Hippocampal formation (tissue), 2 donors: ENCODE data around the gene DIP2C.
"Not testable (repeated sequence)": the region's sequence is repeated elsewhere in the genome, so short reads cannot be mapped to it uniquely, and the experiment has no call there.

ENCODE experiments used
- DNase-seq, 2 donors: peaks; one replicate each; lab custom pipeline; 2025; lab: John Stamatoyannopoulos, UW

Gene DIP2C

DNA sequence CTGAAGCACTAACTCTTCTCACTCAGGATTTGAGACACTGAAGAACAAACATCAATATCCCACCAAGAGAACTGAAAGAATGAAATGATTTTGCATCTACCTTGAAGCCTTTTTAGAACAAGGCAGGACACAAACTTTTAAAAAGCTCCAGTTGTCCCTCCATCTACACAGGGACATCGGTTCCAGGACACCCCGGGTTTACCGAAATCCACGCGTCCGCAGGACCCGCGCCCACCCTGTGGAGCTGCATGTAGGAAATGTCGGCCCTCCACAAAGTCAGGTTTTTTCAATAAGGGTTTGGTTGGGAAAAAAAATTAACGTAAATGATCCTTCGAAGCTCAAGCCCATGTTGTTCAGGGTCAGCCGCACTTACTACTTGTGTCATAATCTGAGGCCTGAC is 94.0 kb downstream of the DIP2C start:
- no peak for DNase-seq

- DNase-seq = no peak
Measured at GRCh38 chr10:594584-595270, 94.7 kb downstream of the DIP2C start.

DNA sequence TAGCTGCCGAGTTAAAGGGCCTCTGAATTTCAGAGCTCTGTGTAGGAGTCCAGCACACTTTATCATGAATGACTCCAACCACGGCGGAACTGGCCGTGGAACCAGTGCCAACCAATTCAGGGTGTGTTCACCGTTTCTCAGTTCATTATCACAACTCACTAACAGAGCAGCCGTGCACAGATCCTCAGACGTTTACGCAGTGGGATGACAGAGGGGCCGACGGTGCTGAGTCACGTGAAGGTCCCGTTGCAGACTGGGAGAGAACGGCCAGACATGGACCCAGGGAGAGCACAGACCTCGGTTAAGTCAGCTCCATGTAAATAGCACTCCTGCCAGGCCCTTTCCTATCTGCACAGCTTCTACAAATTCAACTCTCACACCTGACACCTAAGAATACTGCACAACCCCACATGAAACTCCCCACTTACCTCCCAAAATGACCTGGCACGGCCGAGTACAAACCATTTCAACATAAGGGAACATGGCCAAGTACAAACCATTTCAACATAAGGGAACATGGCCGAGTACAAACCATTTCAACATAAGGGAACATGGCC is 95.5 kb downstream of the DIP2C start:
- DNase-seq = no peak

- no peak for DNase-seq
Measured at GRCh38 chr10:593421-593820, 96.0 kb downstream of the DIP2C start.

GRCh38 chr10:593016-593415 is 96.5 kb downstream of the DIP2C start:
- no peak for DNase-seq

GRCh38 chr10:591646-592045 is 97.8 kb downstream of the DIP2C start:
- no peak for DNase-seq

DNA sequence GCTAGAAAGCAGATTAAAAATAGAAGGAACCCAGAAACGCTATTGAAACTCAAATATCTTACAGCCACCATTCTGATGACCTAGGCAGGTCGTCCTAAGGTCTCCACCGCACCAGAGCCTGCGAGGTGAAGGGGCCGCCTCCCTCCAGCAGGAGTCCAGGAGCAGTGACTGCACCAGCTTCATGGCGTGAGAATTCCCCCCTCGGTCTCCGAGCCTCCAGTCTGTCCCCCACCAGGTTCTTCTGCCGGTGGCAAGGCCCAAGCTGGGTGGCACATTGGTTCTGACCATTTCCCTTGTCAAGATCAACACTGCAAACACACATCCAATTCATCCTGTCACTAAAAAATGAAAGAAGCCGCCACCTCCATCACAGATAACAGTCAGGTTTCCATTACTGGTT is 98.7 kb downstream of the DIP2C start:
- DNase-seq = no peak

- no peak for DNase-seq
Measured at GRCh38 chr10:589961-590680, 99.3 kb downstream of the DIP2C start.

GRCh38 chr10:588246-589165 is 101.0 kb downstream of the DIP2C start:
- no peak for DNase-seq

- no peak for DNase-seq
Measured at GRCh38 chr10:586716-587115, 102.8 kb downstream of the DIP2C start.

- no peak for DNase-seq
Measured at GRCh38 chr10:586151-586550, 103.3 kb downstream of the DIP2C start.

DNA sequence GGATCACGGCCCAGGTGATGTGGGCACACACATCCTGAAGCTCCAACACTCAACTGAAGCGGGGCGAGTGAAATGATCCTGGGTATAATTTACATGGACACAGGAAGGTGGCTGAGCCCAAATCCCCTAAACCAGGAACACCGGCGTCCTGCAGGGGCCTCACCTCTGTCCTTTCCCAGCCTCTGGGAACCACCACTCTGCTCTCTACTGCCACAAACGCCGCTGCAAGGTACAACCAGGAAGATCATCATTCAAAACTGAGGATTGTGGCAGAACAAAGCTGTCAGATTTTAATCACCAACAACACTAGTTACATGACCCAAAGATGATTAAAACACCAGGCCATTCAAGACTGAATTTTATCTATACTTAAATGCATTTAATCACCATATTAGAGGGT is 104.0 kb downstream of the DIP2C start:
- no peak for DNase-seq

- not testable (repeated sequence) for DNase-seq
Measured at GRCh38 chr10:584497-585290, 104.8 kb downstream of the DIP2C start.

- no peak for DNase-seq
Measured at GRCh38 chr10:583433-583832, 106.0 kb downstream of the DIP2C start.

DNA sequence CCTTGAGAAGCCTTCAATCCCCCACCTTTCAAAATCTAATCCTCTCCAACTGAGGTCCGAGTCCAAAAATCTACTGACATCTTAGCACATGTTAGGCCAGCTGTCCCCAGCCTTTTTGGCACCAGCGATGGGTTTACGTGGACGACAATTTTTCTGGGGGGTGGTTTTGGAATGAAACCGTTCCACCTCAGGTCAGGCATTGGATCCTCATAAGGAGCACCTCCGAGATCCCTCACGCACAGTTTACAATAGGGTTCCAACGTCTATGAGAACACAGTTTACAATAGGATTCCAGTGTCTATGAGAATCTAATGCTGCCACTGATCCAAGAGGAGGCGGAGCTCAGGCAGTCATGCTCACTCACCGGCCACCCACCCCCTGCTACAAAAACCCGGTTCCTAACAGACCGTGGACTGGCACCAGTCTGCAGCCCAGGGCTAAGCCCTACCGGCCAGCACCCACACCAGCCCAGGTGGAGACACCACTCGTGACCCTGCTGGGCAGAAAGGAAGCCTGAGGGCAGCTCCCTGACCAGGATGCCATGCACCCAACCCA is 107.6 kb downstream of the DIP2C start:
- no peak for DNase-seq

- no peak for DNase-seq
Measured at GRCh38 chr10:580778-581177, 108.7 kb downstream of the DIP2C start.

- DNase-seq = no peak
Measured at GRCh38 chr10:576130-576465, 113.4 kb downstream of the DIP2C start.

- DNase-seq = no peak
Measured at GRCh38 chr10:575402-576129, 113.9 kb downstream of the DIP2C start.

- no peak for DNase-seq
Measured at GRCh38 chr10:572696-573095, 116.8 kb downstream of the DIP2C start.

DNA sequence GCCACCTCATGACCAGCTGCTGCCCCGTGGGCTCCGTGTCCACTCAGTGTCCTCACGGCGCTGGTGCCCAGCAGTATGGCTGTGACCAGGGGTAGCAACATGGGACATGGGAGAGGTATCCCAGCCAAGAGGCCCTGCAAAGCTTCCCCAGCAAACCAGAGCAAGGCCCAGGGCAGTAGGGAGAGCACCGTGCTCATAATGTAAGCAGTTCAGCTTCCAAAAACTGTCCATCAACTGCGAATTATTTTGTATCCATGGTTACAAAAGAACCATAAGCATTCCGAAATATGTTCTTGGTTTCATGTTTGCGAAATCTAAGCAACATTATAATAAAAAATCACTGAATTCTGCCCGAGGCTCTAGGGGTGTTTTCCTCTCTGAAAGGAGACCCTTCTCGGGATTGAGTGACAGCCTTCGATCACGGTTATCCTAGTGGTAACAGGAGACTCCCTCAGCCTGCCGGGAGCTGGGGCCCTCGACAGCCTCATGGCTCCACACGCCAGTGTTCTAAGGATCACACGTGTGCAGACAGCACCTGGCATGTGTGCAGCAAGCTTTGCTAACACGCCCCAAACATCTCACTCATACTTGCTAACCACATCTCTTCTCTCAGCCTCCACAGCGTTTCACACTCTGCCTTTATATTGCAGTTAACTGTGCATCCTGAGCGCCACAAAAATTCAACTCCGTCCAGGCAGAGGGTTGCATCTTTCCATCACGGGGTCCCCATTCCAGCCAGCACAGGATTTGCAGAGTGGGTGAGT is 117.6 kb downstream of the DIP2C start:
- DNase-seq = no peak
